ENCODE measurements around the gene TMEM178A. TPM values are rescaled to one million over a fixed set of nuclear protein-coding genes. Genes with fewer than 3 reads are reported as not detected.

The TMEM178A gene
- total RNA-seq, 1 donor from 2014 or later, result not detected

DNA sequence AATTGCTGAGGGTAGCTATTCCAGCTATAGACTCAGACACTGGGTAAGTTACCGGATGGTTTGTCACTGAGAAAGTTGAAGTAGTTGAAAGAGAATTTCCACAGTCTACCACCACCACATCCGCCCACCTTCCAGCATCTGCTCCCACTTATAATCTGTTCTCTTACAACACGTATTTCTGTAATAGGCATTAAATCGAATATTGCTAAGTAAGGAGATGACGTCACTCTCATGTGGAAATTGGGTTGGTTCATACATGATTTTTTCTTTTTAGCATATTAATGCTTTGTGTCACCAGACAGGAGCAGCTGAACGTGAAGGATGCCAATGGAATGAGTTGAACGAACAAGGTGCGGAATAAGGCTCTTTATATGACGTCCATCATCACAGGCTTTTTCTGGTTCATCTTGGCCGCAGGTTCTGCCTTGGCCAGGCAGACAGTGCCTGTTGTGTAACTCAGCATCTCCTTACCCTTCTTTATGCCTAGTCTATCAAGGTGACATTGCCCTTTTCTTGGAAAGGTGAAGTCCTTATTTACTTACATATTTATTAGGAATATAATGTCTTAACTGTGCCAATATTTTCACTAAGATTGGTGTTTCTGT lies 67.5 kb downstream of the TMEM178A start:
- Mint-ChIP-seq H3K27ac (no peak overlapping the region), H3K9me3 (no peaks in the 10 kb centered on the region), H3K27me3 (no peaks in the 10 kb centered on the region), H3K36me3 (ENCODE audit: low read depth) (peaks cover 43% of the 10 kb centered on the region), H3K4me3 (no peak overlapping the region), H3K4me1 (peaks cover 8% of the 10 kb centered on the region)
- ChIA-PET POLR2A (no interaction called here), CTCF (interaction anchor here (1.5 to 8.2 kb wide), 2 partner anchors 354 to 506 kb away, joined by 4 to 120 read pairs; no protein-coding TSS in a partner anchor)
- TF ChIP-seq, protein P1, sequence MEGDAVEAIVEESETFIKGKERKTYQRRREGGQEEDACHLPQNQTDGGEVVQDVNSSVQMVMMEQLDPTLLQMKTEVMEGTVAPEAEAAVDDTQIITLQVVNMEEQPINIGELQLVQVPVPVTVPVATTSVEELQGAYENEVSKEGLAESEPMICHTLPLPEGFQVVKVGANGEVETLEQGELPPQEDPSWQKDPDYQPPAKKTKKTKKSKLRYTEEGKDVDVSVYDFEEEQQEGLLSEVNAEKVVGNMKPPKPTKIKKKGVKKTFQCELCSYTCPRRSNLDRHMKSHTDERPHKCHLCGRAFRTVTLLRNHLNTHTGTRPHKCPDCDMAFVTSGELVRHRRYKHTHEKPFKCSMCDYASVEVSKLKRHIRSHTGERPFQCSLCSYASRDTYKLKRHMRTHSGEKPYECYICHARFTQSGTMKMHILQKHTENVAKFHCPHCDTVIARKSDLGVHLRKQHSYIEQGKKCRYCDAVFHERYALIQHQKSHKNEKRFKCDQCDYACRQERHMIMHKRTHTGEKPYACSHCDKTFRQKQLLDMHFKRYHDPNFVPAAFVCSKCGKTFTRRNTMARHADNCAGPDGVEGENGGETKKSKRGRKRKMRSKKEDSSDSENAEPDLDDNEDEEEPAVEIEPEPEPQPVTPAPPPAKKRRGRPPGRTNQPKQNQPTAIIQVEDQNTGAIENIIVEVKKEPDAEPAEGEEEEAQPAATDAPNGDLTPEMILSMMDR (IDR thresholded peaks at IDR 0.05), result no peak
- no peak for DNase-seq
- intact Hi-C loops (cut with micrococcal nuclease), result no loop called here
- no peak for ATAC-seq (ENCODE audit: low read depth)

- Mint-ChIP-seq H3K4me1 (no peaks in the 10 kb centered on the region), H3K36me3 (ENCODE audit: low read depth) (peaks cover 53% of the 10 kb centered on the region), H3K4me3 (no peak overlapping the region), H3K27me3 (no peaks in the 10 kb centered on the region), H3K9me3 (no peaks in the 10 kb centered on the region), H3K27ac (no peak overlapping the region)
- ChIA-PET POLR2A (interaction anchor here (0.6 kb wide), 1 partner anchor 260 kb away, joined by 3 read pairs; no protein-coding TSS in a partner anchor), CTCF (no interaction called here)
- ATAC-seq (ENCODE audit: low read depth), result no peak
- intact Hi-C loops (cut with micrococcal nuclease), result no loop called here
- TF ChIP-seq, protein P1 (IDR thresholded peaks at IDR 0.05), result no peak
- no peak for DNase-seq
Observed at GRCh38 chr2:39734445-39734844, 68.7 kb downstream of the TMEM178A start.

GRCh38 chr2:39735648-39736047 lies 69.9 kb downstream of the TMEM178A start:
- Mint-ChIP-seq H3K9me3 (no peaks in the 10 kb centered on the region), H3K27me3 (no peaks in the 10 kb centered on the region), H3K4me1 (no peaks in the 10 kb centered on the region), H3K4me3 (no peak overlapping the region), H3K27ac (no peak overlapping the region), H3K36me3 (ENCODE audit: low read depth) (peaks cover 62% of the 10 kb centered on the region)
- ATAC-seq (ENCODE audit: low read depth), result no peak
- ChIA-PET CTCF (no interaction called here), POLR2A (no interaction called here)
- TF ChIP-seq, protein P1 (IDR thresholded peaks at IDR 0.05), result no peak
- DNase-seq, result no peak
- intact Hi-C loops (cut with micrococcal nuclease), result no loop called here

GRCh38 chr2:39736640-39737039 lies 70.9 kb downstream of the TMEM178A start:
- H3K4me3 Mint-ChIP-seq, result no peak overlapping the region
- H3K27ac Mint-ChIP-seq, result no peak overlapping the region
- ATAC-seq (ENCODE audit: low read depth) (no peak), DNase-seq (no peak)
- TF ChIP-seq, protein P1 (IDR thresholded peaks at IDR 0.05), result no peak
- no peaks in the 10 kb centered on the region for H3K9me3 Mint-ChIP-seq
- H3K27me3 Mint-ChIP-seq, result no peaks in the 10 kb centered on the region
- POLR2A ChIA-PET, result no interaction called here
- CTCF ChIA-PET, result no interaction called here
- intact Hi-C loops (cut with micrococcal nuclease), result no loop called here
- H3K36me3 Mint-ChIP-seq (ENCODE audit: low read depth), result peaks cover 69% of the 10 kb centered on the region
- H3K4me1 Mint-ChIP-seq, result no peaks in the 10 kb centered on the region

GRCh38 chr2:39737661-39738060 lies 71.9 kb downstream of the TMEM178A start:
- ATAC-seq (ENCODE audit: low read depth) (no peak), DNase-seq (no peak)
- Mint-ChIP-seq H3K36me3 (ENCODE audit: low read depth) (peaks cover 76% of the 10 kb centered on the region), H3K27ac (peak overlapping the region; percentile 19), H3K27me3 (no peaks in the 10 kb centered on the region), H3K4me3 (no peak overlapping the region), H3K4me1 (no peaks in the 10 kb centered on the region), H3K9me3 (no peaks in the 10 kb centered on the region)
- ChIA-PET CTCF (interaction anchor here (1.1 kb wide), 1 partner anchor 8 kb away, joined by 3 read pairs; no protein-coding TSS in a partner anchor), POLR2A (no interaction called here)
- TF ChIP-seq, protein P1 (IDR thresholded peaks at IDR 0.05), result no peak
- intact Hi-C loops (cut with micrococcal nuclease), result no loop called here

Measured in activated B cell treated with CpG ODN at 0.5 μM for 24 hours (primary cell).